Endometrial microvascular endothelial cells (primary cell): ENCODE measurements around the gene TPCN1. TPM values are rescaled to one million over a fixed set of nuclear protein-coding genes. Genes with fewer than 3 reads are reported as not detected.

ENCODE experiments used
- in situ Hi-C: cut with HindIII; loops from 2 replicates; pipeline ENCODE4 v1.10.0; 2017; ENCODE audit warnings: low sequenced_read_pairs, low pct_unique_long_range_greater_than_20kb; ENCODE audit errors: inconsistent ontology term
- total RNA-seq: library from RNA; depleted of rRNA; stranded (reverse); fragments of >200 nt; gene quantifications from one replicate; pipeline ENCODE4 v1.2.3, GENCODE V29; 2015; ENCODE audit errors: inconsistent ontology term

Gene TPCN1
- total RNA-seq, 1 donor from 2014 or later, result 8.2 TPM

DNA sequence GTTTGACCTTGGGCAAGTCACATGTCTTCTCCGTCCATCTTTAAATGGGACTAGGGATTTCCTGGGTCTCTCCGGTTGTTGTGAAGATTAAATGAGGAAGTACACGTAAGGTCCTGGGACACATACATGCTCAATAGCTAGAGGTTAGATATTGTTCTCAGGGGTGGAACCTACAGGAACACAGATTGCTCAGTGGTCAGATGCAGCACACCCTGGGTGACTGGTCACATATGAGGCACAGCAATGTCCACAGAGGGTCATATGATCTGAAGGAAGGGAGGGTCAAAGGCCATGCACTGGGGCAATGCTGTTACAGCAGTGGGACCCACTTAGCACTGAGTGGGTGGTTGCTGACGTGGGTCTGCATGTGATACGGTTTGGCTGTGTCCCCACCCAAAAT is 125.1 kb downstream of the TPCN1 start:
- in situ Hi-C loops, result no loop called here

DNA sequence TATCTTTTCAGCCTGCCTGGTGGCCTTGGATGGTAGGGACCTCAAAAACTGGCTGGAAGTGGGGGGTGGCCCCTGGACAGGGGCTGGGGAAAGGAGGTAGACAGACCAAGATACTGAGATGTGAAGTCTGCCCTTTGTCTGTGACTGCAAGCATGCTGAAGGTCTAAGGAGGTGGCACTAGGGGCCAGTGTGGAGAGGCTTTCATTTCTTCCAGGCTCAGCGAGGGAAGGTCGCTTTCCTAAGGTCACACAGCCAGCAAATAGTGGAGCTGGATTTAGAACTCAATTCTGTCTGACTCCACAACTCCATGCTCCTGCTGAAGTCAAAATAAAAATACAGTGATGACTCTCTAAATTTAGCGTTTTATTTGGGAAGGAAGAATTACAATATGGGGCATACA is 125.8 kb downstream of the TPCN1 start:
- in situ Hi-C loops, result no loop called here

- in situ Hi-C loops, result no loop called here
These were observed 126.6 kb downstream of the TPCN1 start for GRCh38 chr12:113347892-113348291.

Other genes starting within 250 kb of the TPCN1 start
- gene OAS2, start 242.9 kb upstream of the TPCN1 start, total RNA-seq, result 50.3 TPM
- not detected for gene DTX1, start 164.7 kb upstream of the TPCN1 start, total RNA-seq
- gene RASAL1, start 85.7 kb upstream of the TPCN1 start, total RNA-seq, result not detected
- not detected for gene CFAP73, start 71.7 kb upstream of the TPCN1 start, total RNA-seq
- 91.8 TPM for gene DDX54, start 36.0 kb upstream of the TPCN1 start, total RNA-seq
- 36.9 TPM for gene RITA1, start 35.7 kb upstream of the TPCN1 start, total RNA-seq
- 78.8 TPM for gene SLC8B1, start 113.6 kb downstream of the TPCN1 start, total RNA-seq
- 53.3 TPM for gene PLBD2, start 137.1 kb downstream of the TPCN1 start, total RNA-seq
- not detected for gene SDS, start 182.4 kb downstream of the TPCN1 start, total RNA-seq
- 8.6 TPM for gene SDSL, start 200.9 kb downstream of the TPCN1 start, total RNA-seq